Activated CD4-positive, alpha-beta T cell treated with anti-CD3 and anti-CD28 coated beads for 36 hours (primary cell): Measurements from ENCODE around the gene ITGA8. TPM values are rescaled to one million over a fixed set of nuclear protein-coding genes. Genes with fewer than 3 reads are reported as not detected.
"Not testable (repeated sequence)": the region's sequence is repeated elsewhere in the genome, so short reads cannot be mapped to it uniquely, and the experiment has no call there.

ENCODE experiments used
- ATAC-seq: fragments of 200-7000 bp; cut with Tn5 transposase; one replicate; pipeline ENCODE4 v1.10.0; 2021; ENCODE audit warnings: mild to moderate bottlenecking, moderate library complexity
- CTCF ChIA-PET: fragments of 350-600 bp; sonication (Branson Sonifier 250); formaldehyde crosslinking; loops from one replicate; lab custom pipeline; 2021; ENCODE audit warnings: antibody characterized with exemption; lab: Charles Lee
- POLR2A ChIA-PET: fragments of 350-600 bp; sonication (Branson Sonifier 250); formaldehyde crosslinking; loops from one replicate; lab custom pipeline; 2021; ENCODE audit warnings: antibody characterized with exemption, inconsistent platforms; lab: Charles Lee
- DNase-seq: peaks from one replicate; pipeline ENCODE4 v3.0.0-alpha.2; 2020
- H3K27ac Mint-ChIP-seq: one replicate; pipeline ENCODE4 v1.8.0; 2021; ENCODE audit warnings: mixed read lengths
- H3K27me3 Mint-ChIP-seq: one replicate; pipeline ENCODE4 v1.8.0; 2021; ENCODE audit warnings: mixed read lengths
- H3K36me3 Mint-ChIP-seq: one replicate; pipeline ENCODE4 v1.8.0; 2021; ENCODE audit warnings: low read depth, mixed read lengths
- H3K4me1 Mint-ChIP-seq: one replicate; pipeline ENCODE4 v1.8.0; 2021; ENCODE audit warnings: mixed read lengths
- H3K4me3 Mint-ChIP-seq: one replicate; pipeline ENCODE4 v1.8.0; 2021; ENCODE audit warnings: mild to moderate bottlenecking, moderate library complexity, mixed read lengths
- H3K9me3 Mint-ChIP-seq: one replicate; pipeline ENCODE4 v1.8.0; 2021; ENCODE audit warnings: low read depth, mixed read lengths
- intact Hi-C, 2 experiments: fragments of 100-400 bp; cut with DNase I in 1 of 2; cut with micrococcal nuclease in 1 of 2; formaldehyde crosslinking; loops; one replicate each; pipeline versions ENCODE4 v1.14.2 to v1.15.1; 2022 to 2024; cut with DNase I, micrococcal nuclease
- total RNA-seq, 2 experiments: library from RNA; stranded (reverse); gene quantifications; one replicate each; pipeline ENCODE4 v1.2.3, GENCODE V29; 2021

ITGA8 gene
- total RNA-seq, 2 experiments from 2014 or later = not detected

DNA sequence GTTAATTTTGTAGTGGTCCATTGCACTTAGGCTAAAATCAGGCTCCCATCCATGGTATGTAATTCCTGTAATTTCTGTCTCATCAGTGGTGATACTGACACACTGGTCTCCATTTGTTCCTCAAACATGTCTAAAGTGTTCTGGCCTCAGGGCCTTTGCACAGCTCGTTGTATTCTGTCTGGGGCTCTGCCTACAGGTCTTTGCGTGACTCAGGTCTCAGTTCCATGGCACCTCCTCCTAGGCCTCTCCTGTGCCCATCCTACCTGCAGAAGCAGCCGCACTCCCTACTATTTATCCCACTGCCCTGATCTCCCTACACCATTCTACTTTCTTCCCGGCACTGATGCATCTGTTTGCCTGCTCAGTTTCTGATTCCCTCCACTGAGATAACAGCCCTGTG lies 173.8 kb downstream of the ITGA8 start:
- Mint-ChIP-seq H3K27ac (no peak overlapping the region), H3K36me3 (no peaks in the 10 kb centered on the region), H3K9me3 (peaks cover 4% of the 10 kb centered on the region), H3K27me3 (peaks cover 3% of the 10 kb centered on the region), H3K4me1 (no peaks in the 10 kb centered on the region), H3K4me3 (no peak overlapping the region)
- POLR2A ChIA-PET = no interaction called here
- intact Hi-C loops = no loop called here
- CTCF ChIA-PET = no interaction called here
- DNase-seq = no peak
- no peak for ATAC-seq

DNA sequence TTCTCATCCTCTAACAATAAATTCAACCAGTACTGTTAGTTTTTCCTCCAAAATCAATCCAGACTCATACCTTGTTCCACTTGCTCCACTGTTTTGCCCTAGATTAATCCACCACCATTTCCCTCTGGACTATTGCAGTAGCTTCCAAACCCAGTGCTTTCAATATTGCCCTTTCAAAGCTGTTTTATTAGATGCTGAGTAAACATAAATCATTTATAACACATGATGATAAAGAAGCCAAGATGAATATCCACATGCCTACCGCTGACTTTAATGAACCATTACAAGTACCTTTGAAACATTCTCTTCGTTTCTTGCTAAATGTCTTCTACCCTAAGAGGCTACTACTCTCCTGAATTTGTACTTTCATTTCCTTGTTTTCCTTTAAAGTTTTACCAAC lies 174.5 kb downstream of the ITGA8 start:
- ChIA-PET POLR2A (no interaction called here), CTCF (interaction anchor here (0.6 kb wide), 1 partner anchor 26 kb away, joined by 3 read pairs; no protein-coding TSS in a partner anchor)
- Mint-ChIP-seq H3K9me3 (peaks cover 4% of the 10 kb centered on the region), H3K27ac (no peak overlapping the region), H3K4me1 (no peaks in the 10 kb centered on the region), H3K27me3 (peaks cover 2% of the 10 kb centered on the region), H3K36me3 (no peaks in the 10 kb centered on the region), H3K4me3 (no peak overlapping the region)
- ATAC-seq (no peak), DNase-seq (no peak)
- intact Hi-C loops = no loop called here

DNA sequence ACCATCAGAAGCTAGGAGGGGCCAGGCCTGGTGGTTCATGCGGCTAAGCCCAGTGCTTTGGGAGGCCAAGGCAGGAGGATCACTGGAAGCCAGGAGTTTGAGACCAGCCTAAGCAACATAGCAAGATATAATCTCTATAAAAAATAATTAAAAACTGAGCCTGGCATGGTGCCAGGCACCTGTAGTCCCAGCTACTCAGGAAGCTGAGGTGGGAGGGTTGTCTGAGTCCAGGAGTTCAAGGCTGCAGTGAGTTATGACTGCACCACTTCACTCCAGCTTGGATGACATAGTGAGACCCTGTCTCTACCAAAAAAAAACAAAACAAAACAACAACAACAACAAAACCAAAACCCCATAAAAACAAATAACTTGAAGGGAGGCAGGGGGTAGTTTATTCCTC lies 175.7 kb downstream of the ITGA8 start:
- ATAC-seq (no peak), DNase-seq (no peak)
- no peak overlapping the region for H3K4me3 Mint-ChIP-seq
- H3K36me3 Mint-ChIP-seq = no peaks in the 10 kb centered on the region
- intact Hi-C loops = no loop called here
- H3K27me3 Mint-ChIP-seq = peaks cover 6% of the 10 kb centered on the region
- CTCF ChIA-PET = no interaction called here
- H3K27ac Mint-ChIP-seq = no peak overlapping the region
- peaks cover 6% of the 10 kb centered on the region for H3K9me3 Mint-ChIP-seq
- POLR2A ChIA-PET = no interaction called here
- no peaks in the 10 kb centered on the region for H3K4me1 Mint-ChIP-seq

DNA sequence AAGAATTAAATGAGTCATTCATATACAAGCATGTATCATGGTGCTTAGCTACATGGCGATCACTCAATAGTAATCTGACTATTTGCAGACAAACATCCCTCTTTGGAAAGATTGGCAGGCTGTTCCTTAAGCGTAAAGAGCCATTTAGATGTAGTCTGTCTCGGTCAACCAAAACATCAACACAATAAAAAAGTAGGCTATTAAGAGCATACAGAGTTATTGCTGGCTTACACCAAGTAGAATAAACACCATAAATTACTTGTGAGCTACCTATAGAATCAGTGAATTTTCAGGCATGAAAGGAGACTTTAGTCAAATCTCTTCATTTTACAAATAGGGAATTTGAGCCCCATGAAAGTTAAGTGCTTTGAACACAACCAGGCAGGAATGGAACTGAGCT lies 176.9 kb downstream of the ITGA8 start:
- ATAC-seq (no peak), DNase-seq (no peak)
- H3K9me3 Mint-ChIP-seq = peaks cover 6% of the 10 kb centered on the region
- H3K27ac Mint-ChIP-seq = no peak overlapping the region
- no peaks in the 10 kb centered on the region for H3K4me1 Mint-ChIP-seq
- peaks cover 6% of the 10 kb centered on the region for H3K27me3 Mint-ChIP-seq
- H3K36me3 Mint-ChIP-seq = no peaks in the 10 kb centered on the region
- H3K4me3 Mint-ChIP-seq = no peak overlapping the region
- ChIA-PET CTCF (interaction anchor here (0.9 kb wide), 1 partner anchor 29 kb away, joined by 3 read pairs; no protein-coding TSS in a partner anchor), POLR2A (no interaction called here)
- intact Hi-C loops = no loop called here

DNA sequence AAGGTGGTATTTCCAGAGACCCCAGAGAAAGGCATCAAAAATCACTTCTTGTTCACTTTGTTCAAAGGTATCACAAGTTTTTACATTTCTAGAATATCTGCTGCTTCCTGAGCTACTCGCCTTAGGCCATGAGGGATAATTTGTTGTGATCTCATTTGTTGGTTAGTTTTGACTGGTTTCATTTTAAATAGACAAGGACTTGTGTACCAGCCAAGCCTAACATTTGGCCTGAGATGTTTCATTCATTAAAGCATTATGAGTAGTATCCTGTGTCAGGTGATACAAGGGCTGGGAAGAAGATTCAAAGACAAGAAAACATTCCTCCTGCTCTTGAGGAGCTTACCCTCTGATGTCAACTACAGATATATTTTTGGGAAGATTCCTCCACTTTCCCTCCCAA lies 178.3 kb downstream of the ITGA8 start:
- CTCF ChIA-PET = no interaction called here
- H3K36me3 Mint-ChIP-seq = no peaks in the 10 kb centered on the region
- intact Hi-C loops = no loop called here
- POLR2A ChIA-PET = no interaction called here
- peaks cover 6% of the 10 kb centered on the region for H3K9me3 Mint-ChIP-seq
- ATAC-seq = no peak
- no peaks in the 10 kb centered on the region for H3K4me1 Mint-ChIP-seq
- H3K27me3 Mint-ChIP-seq = peaks cover 6% of the 10 kb centered on the region
- H3K27ac Mint-ChIP-seq = no peak overlapping the region
- DNase-seq = no peak
- H3K4me3 Mint-ChIP-seq = no peak overlapping the region

DNA sequence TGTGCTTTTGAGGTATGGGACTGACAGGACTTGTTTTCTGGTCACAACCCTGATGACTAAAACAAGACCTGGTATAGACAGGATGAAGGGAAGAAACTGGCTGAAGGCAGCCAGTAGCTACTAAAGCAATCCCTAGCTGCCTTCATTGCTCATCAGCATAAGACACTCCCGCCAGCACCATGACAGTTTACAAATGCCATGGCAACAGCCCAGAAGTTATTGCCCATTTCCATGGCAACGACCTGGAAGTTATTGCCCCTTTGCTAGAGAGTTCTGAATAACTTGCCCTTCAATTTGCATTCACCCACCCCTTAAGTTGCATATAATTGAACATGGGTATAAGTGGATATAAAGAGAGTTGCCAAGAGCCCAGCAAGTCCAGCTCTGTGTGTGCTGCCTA lies 179.0 kb downstream of the ITGA8 start:
- no peak overlapping the region for H3K27ac Mint-ChIP-seq
- ATAC-seq = no peak
- peaks cover 6% of the 10 kb centered on the region for H3K9me3 Mint-ChIP-seq
- no peak for DNase-seq
- no peaks in the 10 kb centered on the region for H3K36me3 Mint-ChIP-seq
- POLR2A ChIA-PET = no interaction called here
- H3K4me1 Mint-ChIP-seq = no peaks in the 10 kb centered on the region
- CTCF ChIA-PET = no interaction called here
- intact Hi-C loops = no loop called here
- peaks cover 9% of the 10 kb centered on the region for H3K27me3 Mint-ChIP-seq
- no peak overlapping the region for H3K4me3 Mint-ChIP-seq

DNA sequence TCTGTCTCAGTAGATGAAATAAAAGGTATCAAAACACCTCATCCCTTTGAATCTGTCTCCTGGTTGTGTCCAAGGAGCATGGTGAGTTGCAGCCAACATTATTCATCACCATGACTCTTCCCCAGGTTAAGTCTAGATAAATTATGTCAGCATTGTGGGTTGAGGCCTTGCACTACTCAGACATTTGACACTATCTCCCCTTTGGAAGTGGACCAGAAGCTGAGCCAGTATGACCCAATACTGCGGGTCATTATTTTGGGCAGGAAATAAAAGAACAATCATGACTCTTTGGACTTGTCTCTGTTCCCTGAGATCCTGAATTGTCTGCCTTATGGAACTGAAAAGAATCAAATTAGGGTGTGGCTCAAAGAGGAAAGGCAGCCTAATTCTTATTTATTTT lies 180.5 kb downstream of the ITGA8 start:
- POLR2A ChIA-PET = no interaction called here
- CTCF ChIA-PET = no interaction called here

DNA sequence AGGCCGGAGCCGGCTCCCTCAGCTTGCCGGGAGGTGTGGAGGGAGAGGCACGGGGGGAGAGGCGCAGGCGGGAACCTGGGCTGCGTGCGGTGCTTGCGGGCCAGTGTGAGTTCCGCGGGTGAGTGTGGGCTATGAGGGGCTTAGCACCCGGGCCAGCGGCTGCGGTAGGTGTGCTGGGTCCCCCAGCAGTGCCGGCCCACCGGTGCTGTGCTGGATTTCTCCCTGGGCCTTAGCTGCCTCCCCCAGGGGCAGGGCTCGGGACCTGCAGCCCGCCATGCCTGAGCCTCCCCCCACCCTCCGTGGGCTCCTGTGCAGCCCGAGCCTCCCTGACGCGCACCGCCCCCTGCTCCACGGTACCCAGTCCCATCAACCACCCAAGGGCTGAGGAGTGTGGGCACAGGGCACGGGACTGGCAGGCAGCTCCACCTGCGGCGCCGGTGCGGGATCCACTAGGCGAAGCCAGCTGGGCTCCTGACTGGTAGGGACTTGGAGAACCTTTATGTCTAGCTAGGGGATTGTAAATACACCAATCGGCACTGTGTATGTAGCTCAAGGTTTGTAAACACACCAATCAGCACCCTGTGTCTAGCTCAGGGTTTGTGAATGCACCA lies 184.7 kb downstream of the ITGA8 start:
- DNase-seq, POLR2A ChIA-PET, H3K4me1 Mint-ChIP-seq, CTCF ChIA-PET, intact Hi-C loops, H3K4me3 Mint-ChIP-seq, H3K9me3 Mint-ChIP-seq, H3K36me3 Mint-ChIP-seq, ATAC-seq, H3K27ac Mint-ChIP-seq, H3K27me3 Mint-ChIP-seq: not testable (repeated sequence)

More for the DNA sequence above, 180.5 kb downstream of the ITGA8 start:
- intact Hi-C loops = no loop called here
- Mint-ChIP-seq H3K4me3 (no peak overlapping the region), H3K27ac (no peak overlapping the region), H3K4me1 (no peaks in the 10 kb centered on the region), H3K9me3 (peaks cover 6% of the 10 kb centered on the region), H3K27me3 (peaks cover 10% of the 10 kb centered on the region), H3K36me3 (no peaks in the 10 kb centered on the region)
- ATAC-seq = no peak
- DNase-seq = no peak

DNA sequence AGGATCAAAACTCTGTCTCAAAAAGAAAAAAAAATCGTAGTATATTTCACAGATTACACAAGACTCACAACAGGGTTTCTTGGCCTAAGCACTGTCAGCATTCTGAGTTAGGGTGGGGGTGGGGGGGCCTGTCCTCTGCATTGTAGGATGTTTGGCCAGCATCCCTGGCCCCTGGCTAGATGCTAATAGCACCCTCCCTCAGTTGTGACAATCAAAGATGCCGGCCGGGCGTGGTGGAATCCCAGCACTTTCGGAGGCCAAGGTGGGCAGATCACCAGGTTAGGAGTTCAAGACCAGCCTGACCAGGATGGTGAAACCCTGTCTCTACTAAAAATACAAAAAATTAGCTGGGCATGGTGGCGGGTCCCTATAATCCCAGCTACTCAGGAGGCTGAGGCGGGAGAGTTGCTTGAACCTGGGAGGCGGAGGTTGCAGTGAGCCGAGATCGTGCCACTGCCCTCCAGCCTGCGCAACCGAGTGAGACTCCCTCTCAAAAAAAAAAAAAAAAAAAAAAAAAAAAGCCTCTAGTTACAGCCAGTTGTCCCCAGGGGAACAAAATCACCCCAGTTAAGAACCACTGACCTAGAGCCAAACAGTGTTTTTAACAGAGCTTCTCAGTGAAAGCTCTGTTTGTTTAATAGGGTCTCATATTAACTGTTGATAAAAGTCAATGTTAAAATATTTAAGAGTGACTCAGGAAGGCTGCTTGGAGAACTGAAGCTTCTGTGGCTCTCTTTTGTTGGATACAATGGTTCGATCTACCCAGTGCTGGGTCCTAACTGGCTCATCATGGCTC lies 187.6 kb downstream of the ITGA8 start:
- intact Hi-C loops = no loop called here
- H3K27me3 Mint-ChIP-seq = peaks cover 8% of the 10 kb centered on the region
- CTCF ChIA-PET = interaction anchor here (0.7 kb wide), 1 partner anchor 37 kb away, joined by 3 read pairs; no protein-coding TSS in a partner anchor

DNA sequence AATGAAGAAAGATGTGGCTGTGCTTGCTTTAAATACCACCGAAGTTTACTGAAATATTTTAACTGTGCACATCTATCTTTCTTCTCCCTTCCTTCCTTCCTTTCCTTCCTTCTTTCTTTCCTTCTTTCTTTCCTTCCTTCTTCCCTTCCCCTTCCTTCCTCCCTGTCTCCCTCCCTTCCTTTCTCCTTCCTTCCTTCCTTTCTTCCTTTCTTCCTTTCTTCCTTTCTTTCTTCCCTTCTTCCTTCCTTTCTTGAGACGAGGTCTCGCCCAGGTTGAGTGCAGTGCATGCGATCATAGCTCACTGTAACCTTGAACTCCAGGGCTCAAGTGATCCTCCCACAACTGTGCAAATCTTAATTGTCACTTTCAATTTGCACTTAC lies 190.9 kb downstream of the ITGA8 start:
- ChIA-PET POLR2A (no interaction called here), CTCF (interaction anchor here (0.7 kb wide), 1 partner anchor 447 kb away, joined by 3 read pairs; no protein-coding TSS in a partner anchor)
- H3K4me3 Mint-ChIP-seq = no peak overlapping the region
- intact Hi-C loops = no loop called here
- no peaks in the 10 kb centered on the region for H3K4me1 Mint-ChIP-seq
- no peaks in the 10 kb centered on the region for H3K9me3 Mint-ChIP-seq
- ATAC-seq = no peak
- DNase-seq = no peak
- peaks cover 6% of the 10 kb centered on the region for H3K27me3 Mint-ChIP-seq
- H3K27ac Mint-ChIP-seq = no peak overlapping the region
- no peaks in the 10 kb centered on the region for H3K36me3 Mint-ChIP-seq

More for the DNA sequence above, 187.6 kb downstream of the ITGA8 start:
- H3K27ac Mint-ChIP-seq = no peak overlapping the region
- no peak overlapping the region for H3K4me3 Mint-ChIP-seq
- no peaks in the 10 kb centered on the region for H3K9me3 Mint-ChIP-seq
- ATAC-seq (no peak), DNase-seq (no peak)
- POLR2A ChIA-PET = no interaction called here
- no peaks in the 10 kb centered on the region for H3K4me1 Mint-ChIP-seq
- no peaks in the 10 kb centered on the region for H3K36me3 Mint-ChIP-seq

DNA sequence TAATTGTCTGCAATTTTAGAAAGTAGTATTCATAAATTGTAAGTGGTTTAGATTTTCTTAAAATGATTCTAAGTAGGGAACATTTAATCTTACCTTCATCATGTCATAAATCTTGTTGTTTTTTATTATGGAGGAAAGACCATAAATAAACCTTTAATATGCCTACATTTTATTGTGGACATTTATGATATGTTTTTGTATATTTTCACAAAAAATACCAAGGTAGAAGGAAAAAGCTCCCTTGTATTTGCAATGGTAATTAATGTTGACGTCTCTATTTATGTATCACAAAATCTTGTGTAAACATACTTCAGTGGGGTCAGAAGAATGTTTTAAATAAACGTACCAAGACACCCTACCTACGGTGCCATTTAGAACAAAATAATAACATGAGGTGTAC lies 193.0 kb downstream of the ITGA8 start:
- intact Hi-C loops = no loop called here
- CTCF ChIA-PET = no interaction called here
- H3K4me3 Mint-ChIP-seq = no peak overlapping the region
- DNase-seq (no peak), ATAC-seq (no peak)
- H3K36me3 Mint-ChIP-seq = no peaks in the 10 kb centered on the region
- no peaks in the 10 kb centered on the region for H3K9me3 Mint-ChIP-seq
- H3K27ac Mint-ChIP-seq = no peak overlapping the region
- peaks cover 6% of the 10 kb centered on the region for H3K27me3 Mint-ChIP-seq
- POLR2A ChIA-PET = no interaction called here
- H3K4me1 Mint-ChIP-seq = no peaks in the 10 kb centered on the region

DNA sequence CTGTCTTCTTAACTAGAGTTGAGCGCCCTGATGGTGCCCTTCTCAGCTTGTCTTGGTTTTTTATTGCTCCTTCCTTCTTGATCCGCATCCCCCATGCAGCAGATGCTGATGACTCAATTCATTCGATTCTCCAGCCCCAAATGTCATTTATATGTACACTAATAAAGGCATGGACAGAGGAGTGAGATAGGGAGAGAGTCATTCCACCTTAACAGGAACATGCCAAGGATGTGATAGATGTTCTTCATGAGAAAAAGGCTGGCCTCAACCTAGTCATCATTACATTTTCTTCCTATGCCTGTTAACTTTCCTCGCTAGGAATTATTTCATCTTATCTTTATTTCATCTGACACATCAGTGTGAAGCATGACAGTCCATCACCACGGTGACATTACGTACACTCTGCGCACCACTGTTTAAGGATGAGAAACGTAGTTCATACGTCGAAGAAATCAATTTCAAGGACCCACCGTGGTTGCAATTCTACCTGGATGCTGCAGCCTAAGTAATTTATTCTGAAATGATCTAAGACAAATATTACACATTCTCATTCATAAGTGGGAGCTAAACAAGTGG lies 198.3 kb downstream of the ITGA8 start:
- H3K36me3 Mint-ChIP-seq = no peaks in the 10 kb centered on the region
- no peaks in the 10 kb centered on the region for H3K4me1 Mint-ChIP-seq
- no peak overlapping the region for H3K27ac Mint-ChIP-seq
- no peak overlapping the region for H3K4me3 Mint-ChIP-seq
- H3K27me3 Mint-ChIP-seq = peaks cover 8% of the 10 kb centered on the region
- no peak for ATAC-seq
- no peak for DNase-seq
- no peaks in the 10 kb centered on the region for H3K9me3 Mint-ChIP-seq
- intact Hi-C loops = no loop called here
- ChIA-PET POLR2A (no interaction called here), CTCF (interaction anchor here (0.6 to 1.2 kb wide), 2 partner anchors 46 to 1110 kb away, joined by 3 read pairs; no protein-coding TSS in a partner anchor)
